CD4-positive, alpha-beta T cell treated with Interleukin-6 for 4 hours (primary cell): Measurements from ENCODE around the gene SPRY2.
"Not testable (repeated sequence)": the region's sequence is repeated elsewhere in the genome, so short reads cannot be mapped to it uniquely, and the experiment has no call there.

Experiments used
- DNase-seq: peaks from one replicate; pipeline ENCODE4 v3.0.0-alpha.2; 2020; ENCODE audit warnings: mixed read lengths

The SPRY2 gene

DNA sequence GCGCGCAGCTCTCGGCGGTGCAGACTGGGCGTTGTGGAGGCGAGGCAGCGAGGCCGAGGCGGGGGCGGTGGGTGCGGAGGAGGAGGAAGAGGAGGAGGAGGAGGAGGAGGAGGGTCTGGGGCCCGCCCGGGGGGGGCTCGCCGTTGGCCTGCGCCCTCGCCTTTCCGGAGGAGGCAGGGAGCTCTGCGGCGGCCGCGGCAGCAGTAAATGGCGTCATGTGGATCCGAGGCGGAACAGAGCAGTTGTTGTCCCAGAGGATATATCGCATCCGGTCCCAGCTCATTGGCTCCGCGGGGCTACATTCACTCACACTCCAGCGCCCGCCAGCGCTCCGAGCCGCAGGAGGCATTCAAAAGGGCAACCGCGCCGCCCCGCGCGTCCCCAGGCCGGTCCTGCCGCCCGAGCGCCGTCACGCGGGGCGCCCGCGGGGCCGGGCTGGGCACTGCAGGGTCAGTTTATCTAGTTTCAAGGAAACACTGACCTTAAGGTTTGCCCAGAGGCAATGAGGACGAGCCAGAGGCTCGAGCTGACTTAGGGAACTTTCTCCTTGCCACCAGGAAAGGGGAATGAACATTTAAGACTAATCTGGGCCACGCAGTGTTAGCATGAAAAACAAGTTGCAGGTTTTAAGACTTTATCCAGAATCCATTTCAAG, at the start of gene SPRY2:
Gene SPRY2 (minus strand): TSS at position 26 of the 655 bp plus-strand sequence. CDS start 3,421 bp downstream, outside the sequence.
- peak; percentile 23 for DNase-seq

- no peak for DNase-seq
Measured at GRCh38 chr13:80390338-80390737, 49.4 kb upstream of the SPRY2 start.

DNA sequence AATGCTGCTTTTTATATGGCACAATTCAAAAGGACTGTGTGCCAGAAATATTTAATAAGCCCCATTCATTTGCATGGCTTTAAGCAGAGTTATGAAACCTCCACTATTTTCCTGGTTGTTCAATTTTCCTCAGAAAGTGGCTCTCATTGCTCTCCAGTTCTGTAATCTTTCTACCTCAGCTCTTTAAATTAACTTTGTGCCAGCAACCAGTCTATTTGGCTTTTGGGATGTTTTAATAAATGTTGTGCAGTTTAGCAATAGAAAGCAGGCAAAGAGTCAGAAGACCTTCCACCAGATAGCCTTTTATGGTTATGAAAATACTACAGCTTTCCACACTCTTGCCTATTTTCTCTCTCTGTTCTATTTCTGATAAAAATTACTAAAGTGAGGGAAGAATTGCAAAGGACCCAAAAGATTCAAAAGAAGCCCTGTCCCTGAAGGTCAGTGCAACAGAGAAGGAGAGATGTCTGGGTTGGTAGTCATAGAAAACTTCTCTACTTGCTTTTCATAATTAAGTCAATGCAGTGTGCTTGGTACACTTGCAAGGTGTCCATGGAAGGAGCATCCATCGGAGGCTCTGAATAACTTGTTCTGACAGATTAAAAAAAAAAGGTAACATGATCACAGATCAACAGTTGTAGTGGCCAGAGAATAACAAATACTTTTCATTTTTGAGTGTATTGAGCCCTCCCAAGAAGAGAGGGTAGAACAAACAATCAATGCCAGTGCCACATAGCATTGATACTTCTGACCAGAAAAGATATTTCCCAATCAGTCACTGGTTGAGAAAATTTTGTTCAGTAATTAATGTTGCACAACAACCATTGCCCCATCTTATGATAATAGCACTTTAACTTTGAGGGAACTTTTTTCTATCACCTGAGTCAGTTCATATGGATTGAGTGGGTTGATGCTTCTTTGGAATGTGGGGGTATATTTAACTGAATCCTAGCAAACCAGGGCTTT, 48.4 kb upstream of the SPRY2 start:
- no peak for DNase-seq

DNA sequence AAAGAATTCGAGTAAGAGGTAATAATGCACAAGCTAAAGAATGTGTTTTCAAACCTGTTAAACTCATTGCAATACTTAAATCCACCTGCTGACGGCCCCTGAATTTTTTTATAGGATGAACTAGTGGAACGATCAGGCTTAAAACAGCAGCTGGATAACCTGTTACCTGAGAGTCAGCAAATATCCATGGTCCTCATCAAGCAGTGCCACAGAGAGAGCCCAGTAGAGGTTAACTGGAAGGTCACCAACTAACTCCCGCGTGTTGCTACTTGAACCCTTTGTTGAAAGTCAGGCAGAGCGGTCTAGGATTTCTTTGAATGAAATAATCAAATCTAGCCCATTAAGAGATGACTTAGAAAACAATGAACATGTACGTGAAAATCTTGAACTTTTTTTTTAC, 47.6 kb upstream of the SPRY2 start:
- no peak for DNase-seq

DNA sequence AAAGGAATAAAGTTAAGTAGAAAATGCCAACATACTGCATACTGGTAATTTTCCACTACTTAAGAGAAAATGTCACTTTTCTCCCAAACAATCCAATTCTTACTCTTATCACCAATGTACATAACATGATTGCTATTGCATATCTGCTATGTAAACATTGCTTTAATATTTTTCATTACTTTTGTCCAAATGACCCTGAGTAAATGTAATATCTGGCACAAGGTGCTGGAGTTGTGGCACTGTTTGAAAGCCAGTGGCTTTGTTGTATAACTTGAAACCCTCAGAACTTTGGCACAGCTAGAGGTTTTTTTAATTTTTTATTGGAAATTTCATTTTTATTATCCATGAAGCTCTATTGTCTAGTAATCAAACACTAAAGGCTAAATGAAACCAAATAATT, 45.7 kb upstream of the SPRY2 start:
- DNase-seq: no peak

- DNase-seq: no peak
Measured at GRCh38 chr13:80386002-80386401, 45.1 kb upstream of the SPRY2 start.

DNA sequence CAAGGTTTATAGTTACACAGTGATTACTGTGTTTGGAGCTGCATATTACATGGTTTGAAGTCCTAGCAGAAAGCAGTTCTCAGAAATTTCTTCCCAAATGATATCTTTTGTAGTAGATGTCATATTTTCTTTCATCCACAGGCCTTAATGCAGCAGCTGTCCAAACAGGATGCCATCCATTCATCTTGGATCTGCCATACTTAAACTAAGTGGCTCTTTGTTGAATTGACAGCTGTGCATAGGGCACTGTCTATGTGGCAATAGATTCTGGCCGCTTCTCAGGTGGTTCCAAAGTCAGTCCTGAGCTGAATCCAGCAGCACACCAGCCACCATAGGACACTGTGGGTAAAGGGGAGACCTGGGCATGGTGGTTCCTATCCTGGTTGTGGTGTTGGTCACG, 41.6 kb upstream of the SPRY2 start:
- no peak for DNase-seq

GRCh38 chr13:80379245-80379644, 38.3 kb upstream of the SPRY2 start:
- DNase-seq: no peak

DNA sequence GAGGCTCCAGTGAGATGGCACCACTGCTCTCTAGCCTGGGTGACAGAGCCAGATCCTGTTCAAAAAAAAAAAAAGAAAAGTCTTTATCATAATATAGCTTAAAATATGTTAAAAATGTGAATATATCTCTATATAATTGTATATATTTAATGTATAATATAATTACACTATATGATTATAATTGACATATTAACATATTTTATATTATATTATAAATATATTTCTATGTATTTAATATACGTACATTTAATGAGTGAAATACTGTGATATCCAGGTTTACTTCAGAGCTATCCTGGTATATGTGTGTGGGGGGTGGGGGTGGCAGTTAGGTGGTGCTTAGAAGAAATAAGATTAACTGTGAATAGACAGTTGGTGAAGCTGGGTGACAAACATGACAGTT, 35.6 kb upstream of the SPRY2 start:
- no peak for DNase-seq

DNA sequence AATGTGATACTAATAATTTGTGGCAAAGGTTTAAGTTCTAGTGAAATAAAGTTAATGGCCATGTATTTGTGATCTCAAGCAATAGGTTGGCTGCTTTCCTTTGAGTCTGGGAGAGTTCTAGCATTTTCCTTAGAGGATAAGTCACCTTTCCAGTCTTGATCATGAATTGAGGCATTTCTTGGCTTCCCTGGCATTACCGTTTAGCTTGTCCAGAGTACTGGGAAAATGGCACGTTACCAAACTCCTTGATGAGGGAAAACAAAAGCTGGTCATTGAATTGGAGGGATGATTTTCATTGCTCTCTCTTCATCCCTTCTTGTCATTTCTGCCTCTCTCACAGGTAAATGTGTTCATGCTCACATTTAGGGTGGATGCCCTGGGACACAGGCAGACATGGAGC, 34.0 kb upstream of the SPRY2 start:
- DNase-seq: no peak

DNA sequence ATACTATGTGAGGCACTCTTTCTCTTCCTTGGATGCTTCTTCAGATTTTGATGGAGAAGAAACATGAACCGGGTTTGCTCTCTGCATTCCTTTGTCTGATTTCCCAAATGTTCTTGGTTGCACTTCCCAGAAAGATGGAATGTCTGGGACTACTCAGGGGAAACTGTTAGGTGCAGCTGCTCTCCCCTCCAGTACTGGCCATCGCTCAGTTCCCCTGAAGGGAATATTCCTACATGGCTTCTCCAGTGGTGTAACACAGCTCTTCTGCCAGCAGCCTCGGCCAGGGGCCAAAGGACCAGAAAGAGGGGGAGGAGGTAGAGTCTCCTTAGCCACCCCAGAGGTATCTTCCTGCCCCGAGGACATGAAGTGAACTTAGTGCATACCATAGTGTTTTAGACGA, 33.5 kb upstream of the SPRY2 start:
- DNase-seq: no peak

GRCh38 chr13:80371840-80372509, 31.0 kb upstream of the SPRY2 start:
- no peak for DNase-seq

GRCh38 chr13:80367473-80367872, 26.5 kb upstream of the SPRY2 start:
- no peak for DNase-seq

DNA sequence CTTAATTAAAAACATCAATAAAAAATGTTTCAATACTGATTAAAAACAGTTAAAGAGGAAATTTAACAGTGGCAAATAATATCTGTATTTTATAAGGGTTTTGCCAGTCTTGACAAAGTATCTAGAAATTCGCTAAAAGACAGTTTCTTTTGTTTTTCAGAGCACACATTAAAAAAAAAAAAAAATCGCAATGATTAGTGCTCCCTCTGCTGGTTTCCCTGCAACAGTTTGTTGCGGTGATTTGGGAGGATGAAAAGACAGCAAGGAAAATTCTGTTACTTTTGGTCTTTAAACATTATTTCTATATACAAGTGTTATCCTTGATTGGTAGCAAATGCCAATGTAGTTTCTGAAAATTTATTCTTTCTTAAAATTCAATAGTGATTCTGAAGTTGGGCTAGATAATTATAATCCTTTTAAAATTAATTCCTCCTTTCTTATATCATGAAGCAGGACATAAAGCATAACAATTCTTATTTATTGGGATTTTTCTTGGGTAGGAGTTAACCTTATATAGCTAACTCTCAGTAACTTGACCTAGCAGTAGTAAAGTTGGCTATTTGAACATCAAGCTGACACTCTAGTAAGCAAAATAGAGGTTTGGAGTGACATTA, 23.1 kb upstream of the SPRY2 start:
- DNase-seq: no peak

- no peak for DNase-seq
Measured at GRCh38 chr13:80362481-80362880, 21.6 kb upstream of the SPRY2 start.

DNA sequence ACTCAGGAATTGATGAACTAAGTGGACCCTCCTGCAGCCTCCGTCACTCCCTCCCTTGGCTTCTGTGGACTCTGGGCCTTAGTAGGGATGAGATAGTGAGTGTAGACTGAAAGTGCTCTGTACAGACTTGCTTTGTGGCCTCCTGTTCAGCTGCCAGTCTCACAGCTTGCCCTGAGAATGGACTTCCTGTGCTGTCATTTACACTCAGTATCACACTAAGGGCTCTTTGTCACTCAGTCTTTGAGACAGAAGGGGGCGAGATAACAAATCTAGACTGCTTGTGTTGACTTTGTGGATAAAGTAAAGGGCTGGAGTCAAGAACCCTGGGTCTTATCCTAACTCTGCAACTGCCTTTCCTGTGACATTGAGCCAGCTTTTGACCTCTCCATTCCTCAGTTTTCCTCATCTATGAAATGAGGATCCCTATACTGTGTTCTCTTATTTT, 21.0 kb upstream of the SPRY2 start:
- DNase-seq: no peak

- no peak for DNase-seq
Measured at GRCh38 chr13:80361298-80361697, 20.4 kb upstream of the SPRY2 start.

DNA sequence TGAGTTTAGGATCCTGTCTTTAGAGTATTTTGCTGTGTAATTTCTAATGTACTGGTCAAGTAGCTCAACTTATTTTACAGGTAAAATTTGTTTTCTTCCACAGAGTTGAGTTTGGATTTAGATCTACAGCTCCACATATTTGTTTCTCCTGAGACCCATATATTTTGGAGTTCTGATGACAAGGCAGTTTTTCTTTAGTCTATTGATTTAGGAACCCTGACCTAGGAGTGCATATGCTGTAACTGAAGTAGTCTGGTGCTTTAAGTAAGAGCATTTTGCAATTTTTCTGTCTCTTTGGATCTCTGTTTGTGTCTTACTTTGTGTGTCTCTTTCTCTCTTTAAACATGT, 19.5 kb upstream of the SPRY2 start:
- DNase-seq: no peak

GRCh38 chr13:80359778-80360452, 19.0 kb upstream of the SPRY2 start:
- no peak for DNase-seq

GRCh38 chr13:80359414-80359777, 18.5 kb upstream of the SPRY2 start:
- no peak for DNase-seq

- not testable (repeated sequence) for DNase-seq
Measured at GRCh38 chr13:80355496-80356094, 14.7 kb upstream of the SPRY2 start.

DNA sequence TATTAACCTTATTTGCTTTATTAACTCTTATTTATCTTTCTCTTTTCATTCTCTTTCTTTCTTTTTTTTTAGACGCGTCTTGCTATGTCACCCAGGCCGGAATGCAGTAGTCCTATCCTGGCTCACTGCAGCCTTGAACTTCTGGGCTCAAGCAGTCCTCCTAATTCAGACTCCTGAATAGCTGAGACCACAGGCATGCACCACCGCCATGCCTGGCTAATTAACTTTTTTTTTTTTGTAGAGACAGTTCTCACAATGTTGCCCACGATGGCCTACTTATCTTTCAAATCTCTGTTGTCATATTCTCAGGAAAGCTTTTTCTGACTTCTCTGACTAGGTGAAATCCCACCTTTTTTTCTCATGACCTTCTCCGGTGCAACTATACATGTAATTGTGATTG, 7.8 kb upstream of the SPRY2 start:
- DNase-seq: no peak
